Ovary (tissue), 9 donors: ENCODE data around the gene PLA2G2D. TPM values are rescaled to one million over a fixed set of nuclear protein-coding genes. Genes with fewer than 3 reads are reported as not detected.

Experiments
- DNase-seq, 5 donors: peaks; one replicate each; pipeline ENCODE4 v3.0.0-alpha.2; 2019 to 2020
- H3K27ac ChIP-seq, 2 donors: fragments of 200-600 bp; one replicate each; pipeline versions ENCODE4 v1.5.1 to v1.8.0; 2019 to 2022
- H3K27me3 ChIP-seq: fragments of 200-600 bp; one replicate; pipeline ENCODE4 v1.8.0; 2022
- H3K36me3 ChIP-seq: fragments of 200-600 bp; sonication (generic); one replicate; pipeline ENCODE4 v1.5.1; 2019
- H3K4me1 ChIP-seq: one replicate; pipeline ENCODE4 v1.8.1; 2013; ENCODE audit warnings: mild to moderate bottlenecking, moderate library complexity; ENCODE audit not compliant: insufficient read depth
- H3K4me3 ChIP-seq: fragments of 200-600 bp; sonication (generic); one replicate; pipeline ENCODE4 v1.5.1; 2017
- H3K9me3 ChIP-seq, 2 donors: fragments of 200-600 bp in 1 of 2; sonication (generic) in 1 of 2; one replicate each; pipeline versions ENCODE4 v1.5.1 to v1.8.1; 2013 to 2019; ENCODE audit warnings: mild to moderate bottlenecking in 1 of 2, moderate library complexity in 1 of 2
- EP300 ChIP-seq: sonication (generic); formaldehyde crosslinking; IDR thresholded peaks from one replicate; pipeline ENCODE4 v1.6.1; 2017; ENCODE audit warnings: antibody characterized with exemption
- POLR2A ChIP-seq: fragments of 450-650 bp; IDR thresholded peaks from one replicate; pipeline ENCODE4 v1.6.1; 2017; ENCODE audit warnings: antibody characterized with exemption, mild to moderate bottlenecking, moderate library complexity
- WGBS, 3 donors: extraction: QIAGEN DNeasy Blood & Tissue Kit in 1 of 3; methylation state at CpG; one replicate each; pipeline versions ENCODE4 v1.1.5 to v1.1.7; 2013 to 2017; 5-methylcytosine and 5-hydroxymethylcytosine counted together
- intact Hi-C, 4 donors: fragments of 100-400 bp; cut with DNase I; formaldehyde crosslinking; loops; one replicate each; pipeline versions ENCODE4 v1.11.0 to v1.15.1; 2022 to 2023
- polyA plus RNA-seq, 2 donors: library from polyadenylated mRNA; stranded (reverse); fragments of 200-250 nt in 1 of 2; fragments of 350-450 nt in 1 of 2; fragmentation: Illumina TruSeq in 1 of 2; extraction: RNeasy Lipid Tissue Mini Kit (QIAGEN cat#74804) in 1 of 2; gene quantifications; one replicate each; pipeline ENCODE4 v1.2.3, GENCODE V29; 2013 to 2014
- total RNA-seq, 7 donors: library from RNA; depleted of rRNA in 2 of 7; stranded (reverse); fragments of >200 nt in 2 of 7; fragmentation: NEBNext Ultra II Directional in 3 of 7; extraction: Animal tissue kit (Norgen Biotek cat#: 25700) in 3 of 7; gene quantifications; one replicate each; pipeline versions ENCODE4 v1.1.0 to v1.2.4, GENCODE V29; 2016 to 2023
- TF ChIP-seq, protein P1 (sequence below), 3 donors: fragments of 450-650 bp in 2 of 3; fragments of 200-600 bp in 1 of 3; IDR thresholded peaks; one replicate each; pipeline versions ENCODE4 v1.5.1 to v1.8.0; 2016 to 2022; ENCODE audit warnings: antibody characterized with exemption in 3 of 3, mild to moderate bottlenecking in 1 of 3
- donor health status: DM: no; HTN: no; CAD: no; lungs with moderate emphysema.
- donor health status: DM: no; HTN: no; CAD: no.
- donor health status: Bipolar disorder and iron deficiency.
- donor health status: DM: yes; HTN: yes; CAD: no.
- donor health status: DM: no; HTN: no; CAD: no.
- donor health status: DM: yes; HTN: yes; CAD: no.

The PLA2G2D gene
- total and polyA plus RNA-seq, 9 donors = 0.12 to 2.1 (median 0.12) TPM; not detected in 6

DNA sequence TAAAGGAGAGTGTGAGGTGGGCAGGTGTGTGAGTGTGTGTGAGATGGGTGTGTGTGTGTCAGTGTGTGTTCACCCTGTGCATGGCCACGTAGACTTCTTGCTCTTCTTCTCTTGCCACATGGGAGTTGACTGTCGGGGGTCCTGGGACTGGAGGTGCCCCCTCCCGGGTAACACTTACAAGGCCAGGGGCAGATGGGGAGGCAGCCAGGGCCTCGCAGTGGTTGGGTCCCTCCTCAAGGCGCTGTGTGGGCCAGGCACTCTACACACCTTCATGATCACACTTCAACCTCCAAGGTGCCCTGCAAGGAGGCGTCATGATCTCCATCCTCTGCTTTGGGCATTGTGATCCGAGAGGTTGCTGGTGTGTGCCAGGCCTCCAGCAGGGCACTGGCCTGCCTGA lies 22.1 kb upstream of the PLA2G2D start:
- no peak for DNase-seq
- Histone ChIP-seq H3K27me3 (no peaks in the 10 kb centered on the region), H3K27ac (no peak overlapping the region), H3K4me3 (no peak overlapping the region), H3K36me3 (no peaks in the 10 kb centered on the region), H3K9me3 (no peaks in the 10 kb centered on the region), H3K4me1 (peaks cover 7% of the 10 kb centered on the region)
- 92 to 98% (median 95%) methylated on average over 7 of the region's 7 CpGs for WGBS, 3 donors
- TF ChIP-seq POLR2A (no peak), EP300 (no peak)
- TF ChIP-seq, protein P1, sequence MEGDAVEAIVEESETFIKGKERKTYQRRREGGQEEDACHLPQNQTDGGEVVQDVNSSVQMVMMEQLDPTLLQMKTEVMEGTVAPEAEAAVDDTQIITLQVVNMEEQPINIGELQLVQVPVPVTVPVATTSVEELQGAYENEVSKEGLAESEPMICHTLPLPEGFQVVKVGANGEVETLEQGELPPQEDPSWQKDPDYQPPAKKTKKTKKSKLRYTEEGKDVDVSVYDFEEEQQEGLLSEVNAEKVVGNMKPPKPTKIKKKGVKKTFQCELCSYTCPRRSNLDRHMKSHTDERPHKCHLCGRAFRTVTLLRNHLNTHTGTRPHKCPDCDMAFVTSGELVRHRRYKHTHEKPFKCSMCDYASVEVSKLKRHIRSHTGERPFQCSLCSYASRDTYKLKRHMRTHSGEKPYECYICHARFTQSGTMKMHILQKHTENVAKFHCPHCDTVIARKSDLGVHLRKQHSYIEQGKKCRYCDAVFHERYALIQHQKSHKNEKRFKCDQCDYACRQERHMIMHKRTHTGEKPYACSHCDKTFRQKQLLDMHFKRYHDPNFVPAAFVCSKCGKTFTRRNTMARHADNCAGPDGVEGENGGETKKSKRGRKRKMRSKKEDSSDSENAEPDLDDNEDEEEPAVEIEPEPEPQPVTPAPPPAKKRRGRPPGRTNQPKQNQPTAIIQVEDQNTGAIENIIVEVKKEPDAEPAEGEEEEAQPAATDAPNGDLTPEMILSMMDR (IDR thresholded peaks at IDR 0.05) = no peak
- intact Hi-C loops = loop anchor here in 1 of 4 donors (5.0 kb wide), 1 partner anchor 34 kb away; no protein-coding TSS in a partner anchor

DNA sequence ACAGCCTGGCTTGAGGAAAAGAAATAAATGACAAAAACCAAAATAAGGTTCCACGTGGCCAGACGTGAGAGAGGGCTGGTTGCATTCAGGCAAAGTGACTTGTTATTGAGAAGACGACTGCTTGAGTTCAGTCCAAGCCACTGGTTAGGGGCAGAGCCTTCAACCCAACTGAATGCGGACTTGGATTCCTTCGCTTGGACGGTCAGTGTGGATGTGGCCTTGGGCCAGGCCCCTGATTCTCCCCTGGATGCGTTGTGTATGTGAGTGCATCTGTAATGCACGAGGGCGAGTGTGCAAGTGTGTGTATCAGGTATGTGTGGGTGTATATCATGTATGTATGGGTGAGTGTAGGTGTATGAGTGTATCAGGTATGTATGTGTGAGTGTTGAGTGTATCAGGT lies 21.7 kb upstream of the PLA2G2D start:
- Histone ChIP-seq H3K36me3 (no peaks in the 10 kb centered on the region), H3K4me3 (no peak overlapping the region), H3K9me3 (no peaks in the 10 kb centered on the region), H3K27me3 (no peaks in the 10 kb centered on the region), H3K27ac (no peak overlapping the region), H3K4me1 (peaks cover 7% of the 10 kb centered on the region)
- 40 to 57% (median 51%) methylated on average over 9 of the region's 9 CpGs for WGBS, 3 donors
- no peak for TF ChIP-seq POLR2A
- TF ChIP-seq, protein P1 (IDR thresholded peaks at IDR 0.05) = no peak
- no peak for TF ChIP-seq EP300
- DNase-seq = no peak
- intact Hi-C loops = loop anchor here in 1 of 4 donors (5.0 kb wide), 1 partner anchor 34 kb away; no protein-coding TSS in a partner anchor

DNA sequence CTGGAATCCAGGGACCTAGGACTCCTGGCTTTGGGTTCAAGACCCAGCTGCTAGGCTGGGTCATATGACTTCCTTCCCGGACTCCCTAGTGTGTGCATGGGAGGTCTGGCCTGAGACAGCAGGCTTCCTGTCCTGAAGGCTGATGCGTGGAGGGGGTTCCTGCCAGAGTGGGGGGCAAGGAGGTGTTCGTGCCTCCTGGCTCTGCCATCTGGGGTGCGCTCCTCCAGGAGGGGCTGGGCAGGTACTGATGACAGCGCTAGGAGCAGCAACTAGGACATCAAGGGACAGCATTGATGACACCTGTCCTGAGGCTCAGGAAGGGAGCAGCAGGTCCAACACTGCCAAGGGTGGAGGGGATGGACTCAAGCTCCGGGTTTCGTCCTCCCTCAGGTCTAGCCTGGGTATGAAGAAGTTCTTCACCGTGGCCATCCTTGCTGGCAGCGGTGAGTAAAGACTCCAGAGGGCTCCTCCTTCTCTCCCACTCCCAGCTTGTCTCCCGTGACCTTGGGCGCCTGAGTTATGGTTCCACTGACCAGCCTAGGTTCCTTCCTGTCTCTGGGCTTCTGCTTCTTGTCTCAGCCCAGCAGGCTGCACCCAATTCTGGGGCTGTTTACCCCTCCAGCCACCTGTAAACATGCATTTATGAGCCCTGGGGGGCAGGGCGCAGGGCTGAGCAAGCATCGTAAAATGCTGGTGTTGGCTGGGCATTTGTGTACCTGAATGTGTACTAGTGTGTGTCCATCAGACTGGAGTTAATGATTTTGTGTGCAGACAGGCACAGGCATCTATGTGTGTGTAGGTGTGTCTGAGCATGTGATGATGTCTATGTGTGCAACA lies 20.7 kb upstream of the PLA2G2D start:
- Histone ChIP-seq H3K27ac (no peak overlapping the region), H3K4me3 (no peak overlapping the region), H3K36me3 (no peaks in the 10 kb centered on the region), H3K27me3 (no peaks in the 10 kb centered on the region), H3K4me1 (peaks cover 7% of the 10 kb centered on the region), H3K9me3 (no peaks in the 10 kb centered on the region)
- intact Hi-C loops = loop anchor here in 1 of 4 donors (5.0 kb wide), 1 partner anchor 33 kb away; no protein-coding TSS in a partner anchor
- DNase-seq = no peak
- 61 to 67% (median 65%) methylated on average over 13 of the region's 13 CpGs for WGBS, 3 donors
- TF ChIP-seq, protein P1 (IDR thresholded peaks at IDR 0.05) = no peak

DNA sequence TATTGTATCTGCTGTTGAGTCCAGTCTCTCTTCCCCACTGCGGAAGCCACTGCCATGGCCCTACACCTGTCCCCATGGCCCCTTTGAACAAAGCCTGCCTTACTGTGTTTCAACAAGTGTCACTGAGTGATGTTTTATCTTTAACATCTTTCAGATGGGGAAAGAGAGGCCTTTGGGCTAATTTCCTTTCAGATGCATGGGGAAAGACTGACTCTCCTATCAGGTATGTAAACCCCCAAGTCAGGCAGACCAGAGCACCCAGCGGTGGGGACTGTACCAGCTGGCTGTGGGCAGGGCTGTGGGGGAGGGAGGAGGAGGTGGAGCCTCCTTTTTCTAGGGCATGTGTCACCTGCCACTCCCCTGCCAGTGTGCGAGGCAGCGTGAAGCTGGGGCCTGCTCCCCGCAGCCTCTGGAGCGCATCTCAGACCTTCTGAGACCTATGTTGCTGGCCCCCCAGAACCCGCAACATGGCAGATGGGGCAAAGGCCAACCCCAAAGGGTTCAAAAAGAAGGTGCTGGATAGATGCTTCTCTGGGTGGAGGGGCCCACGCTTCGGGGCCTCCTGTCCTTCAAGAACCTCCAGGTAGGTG lies 19.7 kb upstream of the PLA2G2D start, which contains the start of gene PLA2G2F:
Gene PLA2G2F, plus strand, starts transcription at position 363 of the 590 bp plus-strand sequence. Its CDS starts 105 bp downstream, at position 468.
- no peak within 1 kb of the TSS for H3K4me3 ChIP-seq
- intact Hi-C loops = no loop called here
- no peak for TF ChIP-seq POLR2A
- no peaks in the 10 kb centered on the region for H3K27me3 ChIP-seq
- peaks cover 7% of the 10 kb centered on the region for H3K4me1 ChIP-seq
- no peak for DNase-seq
- WGBS, 3 donors = 93 to 98% (median 95%) methylated on average over 9 of the region's 9 CpGs
- no peak within 1 kb of the TSS for H3K27ac ChIP-seq
- no peaks in the 10 kb centered on the region for H3K9me3 ChIP-seq
- no peaks in the 10 kb centered on the region for H3K36me3 ChIP-seq

DNA sequence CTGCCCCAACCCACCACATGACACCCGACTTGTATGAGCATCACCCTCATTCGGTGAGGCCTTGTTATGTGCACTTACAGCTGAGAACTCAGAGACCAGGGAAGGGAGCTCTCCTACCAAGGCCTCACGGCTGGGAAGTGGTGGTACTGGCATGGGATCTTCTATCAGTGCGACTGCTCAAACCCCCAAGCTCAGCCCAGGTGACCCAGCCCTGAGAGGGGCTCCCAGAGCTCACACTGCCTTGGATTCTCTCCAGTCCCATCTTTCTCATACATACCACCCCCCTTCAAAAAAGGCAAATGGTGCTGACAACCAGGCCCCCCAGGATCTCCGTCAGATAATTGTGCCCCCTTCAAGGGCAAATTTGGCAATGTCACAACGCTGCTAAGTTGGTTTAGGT lies 19.0 kb upstream of the PLA2G2D start:
- no peaks in the 10 kb centered on the region for H3K36me3 ChIP-seq
- H3K9me3 ChIP-seq = no peaks in the 10 kb centered on the region
- TF ChIP-seq, protein P1 (IDR thresholded peaks at IDR 0.05) = no peak
- no peak for TF ChIP-seq POLR2A
- no peak for TF ChIP-seq EP300
- H3K27ac ChIP-seq = no peak overlapping the region
- peaks cover 1% of the 10 kb centered on the region for H3K4me1 ChIP-seq
- DNase-seq = no peak
- intact Hi-C loops = no loop called here
- H3K4me3 ChIP-seq = no peak overlapping the region
- 92 to 97% (median 96%) methylated on average over 6 of the region's 6 CpGs for WGBS, 3 donors
- H3K27me3 ChIP-seq = no peaks in the 10 kb centered on the region
